K562 (cell line): ENCODE measurements around the gene CPNE9. TPM values are rescaled to one million over a fixed set of nuclear protein-coding genes. Genes with fewer than 3 reads are reported as not detected.
A peak's percentile ranks its signal among the peaks of the same experiment; 100 is the strongest.

Experiments used
- ESRRA ChIP-seq: fragments of 450-650 bp; IDR thresholded peaks from 2 replicates; pipeline ENCODE4 v1.6.1; 2014; ENCODE audit warnings: low read depth, mild to moderate bottlenecking, moderate library complexity, borderline replicate concordance
- ETS2 ChIP-seq: IDR thresholded peaks from 2 replicates; pipeline ENCODE4 v1.6.1; 2016; ENCODE audit warnings: borderline replicate concordance, missing genetic modification characterization, mild to moderate bottlenecking, moderate library complexity, missing compliant biosample characterization; ENCODE audit not compliant: poor library complexity, severe bottlenecking
- HMGN3 ChIP-seq: IDR thresholded peaks from 2 replicates; pipeline ENCODE4 v1.6.1; 2011; ENCODE audit warnings: borderline replicate concordance, low read depth, mild to moderate bottlenecking, mixed read lengths, low read length; ENCODE audit not compliant: insufficient read length; ENCODE audit errors: extremely low read depth
- KLF13 ChIP-seq: fragments of 450-650 bp; IDR thresholded peaks from 2 replicates; pipeline ENCODE4 v1.6.1; 2016; ENCODE audit warnings: missing genetic modification characterization, low read depth, mild to moderate bottlenecking, missing compliant biosample characterization, moderate library complexity, borderline replicate concordance
- NCOA4 ChIP-seq: fragments of 450-650 bp; IDR thresholded peaks from 2 replicates; pipeline ENCODE4 v1.6.1; 2018; ENCODE audit warnings: mild to moderate bottlenecking; ENCODE audit not compliant: partially characterized antibody
- ZFX ChIP-seq: sonication (generic); formaldehyde crosslinking; IDR thresholded peaks from 2 replicates; pipeline ENCODE4 v1.8.0; 2022; ENCODE audit warnings: mild to moderate bottlenecking, missing genetic modification reagents, moderate library complexity
- ZKSCAN8 ChIP-seq: fragments of 200-800 bp; sonication (Bioruptor generic); IDR thresholded peaks from 2 replicates; pipeline ENCODE4 v1.6.1; 2016; ENCODE audit warnings: missing genetic modification characterization, missing compliant biosample characterization
- ZNF584 ChIP-seq: fragments of 200-800 bp; sonication (Bioruptor generic); IDR thresholded peaks from 2 replicates; pipeline ENCODE4 v1.6.1; 2016; ENCODE audit warnings: low read depth, mild to moderate bottlenecking, missing genetic modification characterization, missing compliant biosample characterization
- ZNF766 ChIP-seq: fragments of 200-800 bp; sonication (Bioruptor generic); conservative IDR thresholded peaks from 2 replicates; pipeline ENCODE4 v1.6.1; 2016; ENCODE audit warnings: missing genetic modification characterization, missing compliant biosample characterization
- polyA plus RNA-seq, 8 experiments: library from polyadenylated mRNA; depleted of rRNA in 4 of 8; stranded (reverse) in 5 of 8; unstranded in 3 of 8; fragments of >200 nt; fragmentation: Nextera tagmentation in 2 of 8; fragmentation: Illumina TruSeq in 1 of 8; extraction: Ambion mirVana in 2 of 8; extraction: Trizol in 1 of 8; gene quantifications; 2 replicates each; pipeline versions ENCODE4 v1.2.1 to v1.2.3, GENCODE V29; 2011 to 2014; ENCODE audit warnings: inconsistent platforms in 1 of 8, missing spikeins in 1 of 8
- total RNA-seq, 7 experiments: library from RNA; depleted of rRNA in 6 of 7; stranded (reverse); fragments of >200 nt in 6 of 7; fragmentation: Illumina TruSeq in 2 of 7; extraction: Trizol in 2 of 7; gene quantifications; 2 replicates each; pipeline versions ENCODE4 v1.2.1 to v1.2.3, GENCODE V29; 2011 to 2021; ENCODE audit warnings: low replicate concordance in 1 of 7
- TF ChIP-seq, protein P1 (sequence below): fragments of 250-450 bp; sonication (Bioruptor Pico); IDR thresholded peaks from 2 replicates; pipeline ENCODE4 v1.4.0; 2020; ENCODE audit warnings: mild to moderate bottlenecking, moderate library complexity, borderline replicate concordance
- TF ChIP-seq, protein P2 (sequence below): fragments of 200-600 bp; sonication (generic); IDR thresholded peaks from one replicate; pipeline ENCODE4 v1.6.1; 2012; ENCODE audit warnings: mild to moderate bottlenecking, low read depth, low read length, inconsistent platforms

Gene CPNE9
- total and polyA plus RNA-seq, 9 of the 15 experiments (the other 6 are each of a cell fraction or from before 2014, with no cell fraction given) = 0.22 to 0.56 (median 0.29) TPM; not detected in 3

DNA sequence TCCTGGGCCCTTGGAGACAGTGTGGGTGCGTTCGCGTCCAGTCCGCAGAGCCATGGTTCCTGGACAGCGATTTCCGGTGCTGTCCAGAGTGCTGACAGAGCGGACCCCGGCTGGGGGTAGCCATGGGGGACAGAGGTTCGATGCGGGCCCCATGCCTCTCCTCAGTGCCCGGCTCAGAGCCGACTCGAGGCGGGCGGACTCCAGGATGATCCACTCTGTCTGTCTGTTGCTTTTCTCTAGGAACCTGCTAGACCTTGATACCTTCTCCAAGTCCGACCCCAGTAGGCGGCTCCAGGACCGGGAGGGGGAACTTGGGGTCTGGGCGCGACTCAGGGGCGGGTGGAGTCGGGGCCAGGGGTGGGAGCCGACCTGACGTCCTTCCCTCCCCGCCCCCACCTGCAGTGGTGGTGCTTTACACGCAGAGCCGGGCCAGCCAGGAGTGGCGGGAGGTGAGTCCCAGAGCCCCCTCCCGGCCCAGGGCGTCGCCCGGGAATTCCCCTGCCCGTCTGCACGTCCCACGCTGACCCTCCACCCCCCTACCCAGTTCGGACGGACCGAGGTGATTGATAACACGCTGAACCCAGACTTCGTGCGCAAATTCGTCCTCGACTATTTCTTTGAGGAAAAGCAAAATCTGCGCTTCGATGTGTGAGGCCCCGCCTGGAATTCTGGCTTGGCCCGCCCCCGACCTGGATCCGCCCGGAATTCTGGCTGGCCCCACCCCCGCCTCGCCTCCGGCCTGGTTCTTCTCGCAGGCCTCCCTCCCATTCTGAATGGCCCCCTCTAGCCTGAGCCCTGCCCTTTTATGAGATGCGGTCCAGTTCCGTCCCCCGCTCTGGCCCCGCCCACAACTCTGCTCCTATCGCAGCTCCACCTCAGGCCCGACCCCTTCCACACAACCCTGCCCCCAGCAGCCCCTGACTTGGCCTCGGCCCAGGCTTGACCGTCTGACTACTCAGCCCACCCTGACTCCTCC is 1.0 kb downstream of the CPNE9 start (continued):
- TF ChIP-seq, protein P1, sequence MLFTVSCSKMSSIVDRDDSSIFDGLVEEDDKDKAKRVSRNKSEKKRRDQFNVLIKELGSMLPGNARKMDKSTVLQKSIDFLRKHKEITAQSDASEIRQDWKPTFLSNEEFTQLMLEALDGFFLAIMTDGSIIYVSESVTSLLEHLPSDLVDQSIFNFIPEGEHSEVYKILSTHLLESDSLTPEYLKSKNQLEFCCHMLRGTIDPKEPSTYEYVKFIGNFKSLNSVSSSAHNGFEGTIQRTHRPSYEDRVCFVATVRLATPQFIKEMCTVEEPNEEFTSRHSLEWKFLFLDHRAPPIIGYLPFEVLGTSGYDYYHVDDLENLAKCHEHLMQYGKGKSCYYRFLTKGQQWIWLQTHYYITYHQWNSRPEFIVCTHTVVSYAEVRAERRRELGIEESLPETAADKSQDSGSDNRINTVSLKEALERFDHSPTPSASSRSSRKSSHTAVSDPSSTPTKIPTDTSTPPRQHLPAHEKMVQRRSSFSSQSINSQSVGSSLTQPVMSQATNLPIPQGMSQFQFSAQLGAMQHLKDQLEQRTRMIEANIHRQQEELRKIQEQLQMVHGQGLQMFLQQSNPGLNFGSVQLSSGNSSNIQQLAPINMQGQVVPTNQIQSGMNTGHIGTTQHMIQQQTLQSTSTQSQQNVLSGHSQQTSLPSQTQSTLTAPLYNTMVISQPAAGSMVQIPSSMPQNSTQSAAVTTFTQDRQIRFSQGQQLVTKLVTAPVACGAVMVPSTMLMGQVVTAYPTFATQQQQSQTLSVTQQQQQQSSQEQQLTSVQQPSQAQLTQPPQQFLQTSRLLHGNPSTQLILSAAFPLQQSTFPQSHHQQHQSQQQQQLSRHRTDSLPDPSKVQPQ (CRISPR knock-in tag) = no peak
- TF ChIP-seq ZNF766 (CRISPR knock-in tag) = peak; percentile 89
- no peak for TF ChIP-seq ESRRA
- peak; percentile 47; the same call in 1 of the 2 replicates for TF ChIP-seq ZFX (CRISPR knock-in tag)
- TF ChIP-seq ZNF584 (CRISPR knock-in tag) = 0 out of 2 replicates have a peak, but pooled peaks have one; percentile 56
- TF ChIP-seq HMGN3 = peak; percentile 59
- no peak for TF ChIP-seq ETS2 (tag)
- TF ChIP-seq KLF13 (tag) = no peak
- TF ChIP-seq, protein P2, sequence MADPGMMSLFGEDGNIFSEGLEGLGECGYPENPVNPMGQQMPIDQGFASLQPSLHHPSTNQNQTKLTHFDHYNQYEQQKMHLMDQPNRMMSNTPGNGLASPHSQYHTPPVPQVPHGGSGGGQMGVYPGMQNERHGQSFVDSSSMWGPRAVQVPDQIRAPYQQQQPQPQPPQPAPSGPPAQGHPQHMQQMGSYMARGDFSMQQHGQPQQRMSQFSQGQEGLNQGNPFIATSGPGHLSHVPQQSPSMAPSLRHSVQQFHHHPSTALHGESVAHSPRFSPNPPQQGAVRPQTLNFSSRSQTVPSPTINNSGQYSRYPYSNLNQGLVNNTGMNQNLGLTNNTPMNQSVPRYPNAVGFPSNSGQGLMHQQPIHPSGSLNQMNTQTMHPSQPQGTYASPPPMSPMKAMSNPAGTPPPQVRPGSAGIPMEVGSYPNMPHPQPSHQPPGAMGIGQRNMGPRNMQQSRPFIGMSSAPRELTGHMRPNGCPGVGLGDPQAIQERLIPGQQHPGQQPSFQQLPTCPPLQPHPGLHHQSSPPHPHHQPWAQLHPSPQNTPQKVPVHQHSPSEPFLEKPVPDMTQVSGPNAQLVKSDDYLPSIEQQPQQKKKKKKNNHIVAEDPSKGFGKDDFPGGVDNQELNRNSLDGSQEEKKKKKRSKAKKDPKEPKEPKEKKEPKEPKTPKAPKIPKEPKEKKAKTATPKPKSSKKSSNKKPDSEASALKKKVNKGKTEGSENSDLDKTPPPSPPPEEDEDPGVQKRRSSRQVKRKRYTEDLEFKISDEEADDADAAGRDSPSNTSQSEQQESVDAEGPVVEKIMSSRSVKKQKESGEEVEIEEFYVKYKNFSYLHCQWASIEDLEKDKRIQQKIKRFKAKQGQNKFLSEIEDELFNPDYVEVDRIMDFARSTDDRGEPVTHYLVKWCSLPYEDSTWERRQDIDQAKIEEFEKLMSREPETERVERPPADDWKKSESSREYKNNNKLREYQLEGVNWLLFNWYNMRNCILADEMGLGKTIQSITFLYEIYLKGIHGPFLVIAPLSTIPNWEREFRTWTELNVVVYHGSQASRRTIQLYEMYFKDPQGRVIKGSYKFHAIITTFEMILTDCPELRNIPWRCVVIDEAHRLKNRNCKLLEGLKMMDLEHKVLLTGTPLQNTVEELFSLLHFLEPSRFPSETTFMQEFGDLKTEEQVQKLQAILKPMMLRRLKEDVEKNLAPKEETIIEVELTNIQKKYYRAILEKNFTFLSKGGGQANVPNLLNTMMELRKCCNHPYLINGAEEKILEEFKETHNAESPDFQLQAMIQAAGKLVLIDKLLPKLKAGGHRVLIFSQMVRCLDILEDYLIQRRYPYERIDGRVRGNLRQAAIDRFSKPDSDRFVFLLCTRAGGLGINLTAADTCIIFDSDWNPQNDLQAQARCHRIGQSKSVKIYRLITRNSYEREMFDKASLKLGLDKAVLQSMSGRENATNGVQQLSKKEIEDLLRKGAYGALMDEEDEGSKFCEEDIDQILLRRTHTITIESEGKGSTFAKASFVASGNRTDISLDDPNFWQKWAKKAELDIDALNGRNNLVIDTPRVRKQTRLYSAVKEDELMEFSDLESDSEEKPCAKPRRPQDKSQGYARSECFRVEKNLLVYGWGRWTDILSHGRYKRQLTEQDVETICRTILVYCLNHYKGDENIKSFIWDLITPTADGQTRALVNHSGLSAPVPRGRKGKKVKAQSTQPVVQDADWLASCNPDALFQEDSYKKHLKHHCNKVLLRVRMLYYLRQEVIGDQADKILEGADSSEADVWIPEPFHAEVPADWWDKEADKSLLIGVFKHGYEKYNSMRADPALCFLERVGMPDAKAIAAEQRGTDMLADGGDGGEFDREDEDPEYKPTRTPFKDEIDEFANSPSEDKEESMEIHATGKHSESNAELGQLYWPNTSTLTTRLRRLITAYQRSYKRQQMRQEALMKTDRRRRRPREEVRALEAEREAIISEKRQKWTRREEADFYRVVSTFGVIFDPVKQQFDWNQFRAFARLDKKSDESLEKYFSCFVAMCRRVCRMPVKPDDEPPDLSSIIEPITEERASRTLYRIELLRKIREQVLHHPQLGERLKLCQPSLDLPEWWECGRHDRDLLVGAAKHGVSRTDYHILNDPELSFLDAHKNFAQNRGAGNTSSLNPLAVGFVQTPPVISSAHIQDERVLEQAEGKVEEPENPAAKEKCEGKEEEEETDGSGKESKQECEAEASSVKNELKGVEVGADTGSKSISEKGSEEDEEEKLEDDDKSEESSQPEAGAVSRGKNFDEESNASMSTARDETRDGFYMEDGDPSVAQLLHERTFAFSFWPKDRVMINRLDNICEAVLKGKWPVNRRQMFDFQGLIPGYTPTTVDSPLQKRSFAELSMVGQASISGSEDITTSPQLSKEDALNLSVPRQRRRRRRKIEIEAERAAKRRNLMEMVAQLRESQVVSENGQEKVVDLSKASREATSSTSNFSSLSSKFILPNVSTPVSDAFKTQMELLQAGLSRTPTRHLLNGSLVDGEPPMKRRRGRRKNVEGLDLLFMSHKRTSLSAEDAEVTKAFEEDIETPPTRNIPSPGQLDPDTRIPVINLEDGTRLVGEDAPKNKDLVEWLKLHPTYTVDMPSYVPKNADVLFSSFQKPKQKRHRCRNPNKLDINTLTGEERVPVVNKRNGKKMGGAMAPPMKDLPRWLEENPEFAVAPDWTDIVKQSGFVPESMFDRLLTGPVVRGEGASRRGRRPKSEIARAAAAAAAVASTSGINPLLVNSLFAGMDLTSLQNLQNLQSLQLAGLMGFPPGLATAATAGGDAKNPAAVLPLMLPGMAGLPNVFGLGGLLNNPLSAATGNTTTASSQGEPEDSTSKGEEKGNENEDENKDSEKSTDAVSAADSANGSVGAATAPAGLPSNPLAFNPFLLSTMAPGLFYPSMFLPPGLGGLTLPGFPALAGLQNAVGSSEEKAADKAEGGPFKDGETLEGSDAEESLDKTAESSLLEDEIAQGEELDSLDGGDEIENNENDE = no peak
- no peak for TF ChIP-seq ZKSCAN8 (CRISPR knock-in tag)
- TF ChIP-seq NCOA4 = no peak
